GM12891 (cell line): ENCODE results near the gene CLK4.

Experiments
- POLR2A ChIP-seq: IDR thresholded peaks from 2 replicates; pipeline ENCODE4 v1.6.1; 2011; ENCODE audit warnings: low read depth, low read length, control low read depth
- POLR2AphosphoS5 ChIP-seq: IDR thresholded peaks from 2 replicates; pipeline ENCODE4 v1.6.1; 2011; ENCODE audit warnings: low read depth, low read length, control low read depth
- SPI1 ChIP-seq: IDR thresholded peaks from 2 replicates; pipeline ENCODE4 v1.6.1; 2011; ENCODE audit warnings: low read depth, low read length, control low read depth

DNA sequence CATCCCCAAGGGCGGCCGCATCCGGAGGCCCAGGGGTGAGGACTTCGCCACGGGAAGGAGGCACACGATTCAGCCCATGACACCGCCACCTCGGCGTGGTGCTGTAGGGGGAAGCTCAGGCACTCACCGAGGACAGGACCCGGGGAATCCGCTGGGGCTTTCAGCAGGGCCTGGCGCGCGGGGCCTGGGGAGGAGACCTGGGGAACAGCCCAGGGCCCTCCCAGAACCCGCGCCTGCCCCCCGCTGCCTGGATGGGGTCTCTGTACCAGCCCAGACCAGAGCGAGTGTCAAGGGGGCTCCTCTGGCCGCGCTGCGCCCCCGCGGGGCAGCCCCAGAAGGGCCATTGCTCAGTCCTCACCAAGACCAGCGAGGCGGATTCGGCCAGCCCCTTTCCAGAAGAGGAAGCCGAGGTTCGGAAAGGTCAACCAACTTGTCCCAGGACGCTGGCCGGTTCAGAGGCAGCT is 49.4 kb downstream of the CLK4 start:
- TF ChIP-seq POLR2AphosphoS5: no peak
- TF ChIP-seq POLR2A: no peak
- TF ChIP-seq SPI1: no peak
